K562 (cell line): Measurements from ENCODE around the gene DOCK1. TPM values are rescaled to one million over a fixed set of nuclear protein-coding genes. Genes with fewer than 3 reads are reported as not detected.

ENCODE experiments used
- ATAC-seq: fragments of 200-7000 bp; cut with Tn5 transposase; 3 replicates; pipeline ENCODE4 v1.9.1; 2020; ENCODE audit warnings: moderate library complexity
- BruUV-seq: library from RNA; stranded (reverse); fragments of 400-500 nt; replicated peaks from 2 replicates; lab custom pipeline; 2021; lab: Mats Ljungman, UMichigan
- CTCF ChIA-PET: fragments of 300-600 bp; formaldehyde crosslinking; extraction: SDS; loops from one replicate; lab custom pipeline; 2021; ENCODE audit warnings: low intra/inter-chr PET ratio; lab: Yijun Ruan, JAX
- POLR2A ChIA-PET: fragments of 300-600, 350-650 bp; sonication (Branson Sonifier 250); formaldehyde crosslinking; extraction: SDS; loops from one replicate; lab custom pipeline; 2021; ENCODE audit warnings: antibody characterized with exemption, inconsistent platforms; lab: Yijun Ruan, JAX
- DNase-seq, 4 experiments: peaks; one replicate each; pipeline versions ENCODE4 v3.0.0 to v3.0.0-alpha.2; 2011 to 2018; ENCODE audit warnings: low spot score in 3 of 4, mixed read lengths in 3 of 4; ENCODE audit errors: extremely low read depth in 1 of 4
- FAIRE-seq: peaks from 2 replicates; lab custom pipeline; 2011; peaks lifted over from hg19 to GRCh38; lab: Jason Lieb, UNC
- H2AFZ ChIP-seq: 2 replicates; pipeline ENCODE4 v1.6.0; 2011; ENCODE audit warnings: low read depth, low read length, control low read depth, inconsistent platforms
- H3K27ac ChIP-seq: fragments of 200-600 bp; 3 replicates; pipeline ENCODE4 v1.8.0; 2011; ENCODE audit warnings: low read depth, mild to moderate bottlenecking, control low read depth, inconsistent platforms, low read length, moderate library complexity, mixed read lengths; ENCODE audit errors: extremely low read depth
- H3K27me3 ChIP-seq, 2 experiments: fragments of 300-600 bp in 1 of 2; 2 replicates in 1 of 2; 3 replicates in 1 of 2; pipeline versions ENCODE4 v1.6.0 to v1.8.0; 2011; ENCODE audit warnings: inconsistent platforms in 2 of 2, low read length in 2 of 2, mild to moderate bottlenecking in 1 of 2, mixed read lengths in 1 of 2, moderate library complexity in 1 of 2; ENCODE audit not compliant: control insufficient read depth in 2 of 2, insufficient read depth in 2 of 2
- H3K36me3 ChIP-seq: fragments of 300-600 bp; 3 replicates; pipeline ENCODE4 v1.8.0; 2011; ENCODE audit warnings: mild to moderate bottlenecking, low read length, inconsistent platforms; ENCODE audit not compliant: control insufficient read depth, insufficient read depth
- H3K4me1 ChIP-seq, 2 experiments: fragments of 200-600 bp in 1 of 2; replicated peaks in 1 of 2; 2 replicates in 1 of 2; 3 replicates in 1 of 2; pipeline versions ENCODE4 v1.5.1 to v1.8.0; 2011; ENCODE audit warnings: inconsistent platforms in 2 of 2, low read length in 2 of 2, mild to moderate bottlenecking in 1 of 2, mixed read lengths in 1 of 2, moderate library complexity in 1 of 2; ENCODE audit not compliant: control insufficient read depth in 2 of 2, insufficient read depth in 2 of 2
- H3K4me2 ChIP-seq: 2 replicates; pipeline ENCODE4 v1.6.1; 2011; ENCODE audit warnings: low read length, control low read depth, inconsistent platforms, mixed read lengths; ENCODE audit not compliant: insufficient read depth
- H3K4me3 ChIP-seq: fragments of 200-600 bp; sonication (generic), shearing (Covaris generic); 2 replicates; pipeline ENCODE4 v1.5.1; 2016; ENCODE audit warnings: control low read depth, inconsistent platforms
- H3K79me2 ChIP-seq: fragments of 200-600 bp; 3 replicates; pipeline ENCODE4 v1.8.0; 2011; ENCODE audit warnings: low read length, inconsistent platforms; ENCODE audit not compliant: control insufficient read depth, insufficient read depth
- H3K9ac ChIP-seq, 2 experiments: 2 replicates each; pipeline versions ENCODE4 v1.6.0 to v1.6.1; 2011; ENCODE audit warnings: low read depth in 2 of 2, low read length in 2 of 2, control low read depth in 1 of 2, inconsistent platforms in 1 of 2, mild to moderate bottlenecking in 1 of 2, mixed read lengths in 1 of 2; ENCODE audit not compliant: insufficient read depth in 1 of 2
- H3K9me1 ChIP-seq: one replicate; pipeline ENCODE4 v1.6.0; 2011; ENCODE audit warnings: inconsistent platforms, mild to moderate bottlenecking, low read length, moderate library complexity; ENCODE audit not compliant: control insufficient read depth, insufficient read depth
- H3K9me3 ChIP-seq: replicated peaks from 2 replicates; pipeline ENCODE4 v1.5.1; 2011; ENCODE audit warnings: low read depth, low read length, inconsistent platforms; ENCODE audit not compliant: control insufficient read depth, insufficient read depth
- H4K20me1 ChIP-seq: replicated peaks from 2 replicates; pipeline ENCODE4 v1.6.1; 2011; ENCODE audit warnings: low read length, inconsistent platforms, mixed read lengths; ENCODE audit not compliant: control insufficient read depth, insufficient read depth
- DIDO1 ChIP-seq: fragments of 450-650 bp; IDR thresholded peaks from 2 replicates; pipeline ENCODE4 v1.6.1; 2016; ENCODE audit warnings: low read depth, missing biosample characterization, missing genetic modification characterization
- FOSL1 ChIP-seq: fragments of 200-800 bp; sonication (Bioruptor generic); conservative IDR thresholded peaks from 2 replicates; pipeline ENCODE4 v1.6.1; 2016; ENCODE audit warnings: missing genetic modification characterization, missing compliant biosample characterization
- FOXA1 ChIP-seq: fragments of 450-650 bp; IDR thresholded peaks from 2 replicates; pipeline ENCODE4 v1.6.1; 2016; ENCODE audit warnings: mild to moderate bottlenecking, borderline replicate concordance
- HDAC3 ChIP-seq: fragments of 450-650 bp; IDR thresholded peaks from 2 replicates; pipeline ENCODE4 v1.6.1; 2018; ENCODE audit warnings: borderline replicate concordance, mild to moderate bottlenecking, moderate library complexity; ENCODE audit not compliant: partially characterized antibody
- PHB2 ChIP-seq: fragments of 450-650 bp; IDR thresholded peaks from 2 replicates; pipeline ENCODE4 v1.6.1; 2017; ENCODE audit warnings: low read depth
- POU5F1 ChIP-seq: fragments of 150-350 bp; IDR thresholded peaks from 2 replicates; pipeline ENCODE4 v1.6.1; 2014; ENCODE audit warnings: borderline replicate concordance, low read length, low read depth, mild to moderate bottlenecking; ENCODE audit not compliant: partially characterized antibody
- THRB ChIP-seq: fragments of 450-650 bp; formaldehyde crosslinking; conservative IDR thresholded peaks from 2 replicates; pipeline ENCODE4 v1.4.0; 2022; ENCODE audit warnings: mild to moderate bottlenecking, missing genetic modification characterization
- ZNF146 ChIP-seq: IDR thresholded peaks from one replicate; pipeline ENCODE4 v1.6.1; 2018; ENCODE audit warnings: missing compliant biosample characterization; ENCODE audit not compliant: unreplicated experiment
- ZNF274 ChIP-seq: IDR thresholded peaks from 2 replicates; pipeline ENCODE4 v1.6.1; 2011; ENCODE audit warnings: low read depth, mild to moderate bottlenecking, low read length, moderate library complexity, borderline replicate concordance
- WGBS: fragments of 100-300 bp; shearing (Covaris generic); methylation state at CpG from one replicate; pipeline ENCODE4 v1.1.6; 2016; ENCODE audit warnings: low coverage, mixed read lengths; ENCODE audit not compliant: insufficient coverage; ENCODE audit errors: missing lambda C conversion rate; 5-methylcytosine and 5-hydroxymethylcytosine counted together
- in situ Hi-C: fragments of 300-500 bp; cut with MboI; formaldehyde crosslinking; loops from 4 replicates; pipeline ENCODE4 v1.15.0; 2018; ENCODE audit warnings: inconsistent platforms, mixed read lengths
- intact Hi-C: fragments of 100-400 bp; cut with micrococcal nuclease; formaldehyde crosslinking; loops from 2 replicates; pipeline ENCODE4 v1.14.2; 2022
- polyA plus RNA-seq, 8 experiments: library from polyadenylated mRNA; depleted of rRNA in 4 of 8; stranded (reverse) in 5 of 8; unstranded in 3 of 8; fragments of >200 nt; fragmentation: Nextera tagmentation in 2 of 8; fragmentation: Illumina TruSeq in 1 of 8; extraction: Ambion mirVana in 2 of 8; extraction: Trizol in 1 of 8; gene quantifications; 2 replicates each; pipeline versions ENCODE4 v1.2.1 to v1.2.3, GENCODE V29; 2011 to 2014; ENCODE audit warnings: inconsistent platforms in 1 of 8, missing spikeins in 1 of 8
- total RNA-seq, 7 experiments: library from RNA; depleted of rRNA in 6 of 7; stranded (reverse); fragments of >200 nt in 6 of 7; fragmentation: Illumina TruSeq in 2 of 7; extraction: Trizol in 2 of 7; gene quantifications; 2 replicates each; pipeline versions ENCODE4 v1.2.1 to v1.2.3, GENCODE V29; 2011 to 2021; ENCODE audit warnings: low replicate concordance in 1 of 7
- TF ChIP-seq, protein P1 (sequence below): fragments of 250-450 bp; sonication (Bioruptor Pico); IDR thresholded peaks from 2 replicates; pipeline ENCODE4 v1.4.0; 2020

The DOCK1 gene
- total and polyA plus RNA-seq, 9 of the 15 experiments (the other 6 are each of a cell fraction or from before 2014, with no cell fraction given): 0.31 TPM; not detected in 8

DNA sequence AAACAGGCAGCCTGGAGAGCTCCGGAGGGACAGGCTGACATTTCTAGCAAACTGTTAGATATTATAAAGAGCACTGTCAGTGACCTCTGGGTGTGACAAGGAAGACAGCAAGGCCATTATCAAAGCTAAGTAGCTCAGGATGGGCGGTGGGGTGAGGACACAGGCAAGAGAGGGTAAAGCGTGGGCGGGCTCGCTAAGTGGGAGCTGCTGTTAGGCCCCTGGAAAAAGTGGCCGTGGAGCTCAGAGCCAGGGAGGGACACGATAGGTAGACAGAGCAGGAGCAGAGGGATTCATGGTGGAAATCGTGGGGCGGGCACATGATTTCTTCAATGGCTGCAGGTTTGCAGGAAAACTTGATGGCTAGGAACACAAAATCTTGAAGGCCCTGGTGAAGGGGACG lies 592.5 kb downstream of the DOCK1 start (continued):
- TF ChIP-seq ZNF274: no peak
- no peak for TF ChIP-seq PHB2
- no peak for TF ChIP-seq HDAC3
- no peak for TF ChIP-seq POU5F1

- Histone ChIP-seq H3K27me3 (no peaks in the 10 kb centered on the region), H3K9me3 (no peaks in the 10 kb centered on the region), H3K27ac (no peak overlapping the region), H4K20me1 (no peaks in the 10 kb centered on the region), H3K4me3 (no peak overlapping the region), H3K4me2 (no peak overlapping the region), H3K9me1 (no peaks in the 10 kb centered on the region), H3K9ac (no peak overlapping the region), H3K79me2 (no peaks in the 10 kb centered on the region), H2AFZ (no peak overlapping the region), H3K4me1 (no peaks in the 10 kb centered on the region), H3K36me3 (no peaks in the 10 kb centered on the region)
- in situ Hi-C loops (no loop called here), intact Hi-C loops (no loop called here)
- BruUV-seq: no TSS peak
- ChIA-PET CTCF (no interaction called here), POLR2A (no interaction called here)
- ATAC-seq (no peak), DNase-seq (no peak), FAIRE-seq (no peak)
- TF ChIP-seq THRB (CRISPR knock-in tag): no peak
- TF ChIP-seq FOXA1: no peak
- TF ChIP-seq ZNF146 (CRISPR knock-in tag): no peak
- TF ChIP-seq FOSL1 (tag): no peak
- no peak for TF ChIP-seq DIDO1 (tag)
- TF ChIP-seq, protein P1, sequence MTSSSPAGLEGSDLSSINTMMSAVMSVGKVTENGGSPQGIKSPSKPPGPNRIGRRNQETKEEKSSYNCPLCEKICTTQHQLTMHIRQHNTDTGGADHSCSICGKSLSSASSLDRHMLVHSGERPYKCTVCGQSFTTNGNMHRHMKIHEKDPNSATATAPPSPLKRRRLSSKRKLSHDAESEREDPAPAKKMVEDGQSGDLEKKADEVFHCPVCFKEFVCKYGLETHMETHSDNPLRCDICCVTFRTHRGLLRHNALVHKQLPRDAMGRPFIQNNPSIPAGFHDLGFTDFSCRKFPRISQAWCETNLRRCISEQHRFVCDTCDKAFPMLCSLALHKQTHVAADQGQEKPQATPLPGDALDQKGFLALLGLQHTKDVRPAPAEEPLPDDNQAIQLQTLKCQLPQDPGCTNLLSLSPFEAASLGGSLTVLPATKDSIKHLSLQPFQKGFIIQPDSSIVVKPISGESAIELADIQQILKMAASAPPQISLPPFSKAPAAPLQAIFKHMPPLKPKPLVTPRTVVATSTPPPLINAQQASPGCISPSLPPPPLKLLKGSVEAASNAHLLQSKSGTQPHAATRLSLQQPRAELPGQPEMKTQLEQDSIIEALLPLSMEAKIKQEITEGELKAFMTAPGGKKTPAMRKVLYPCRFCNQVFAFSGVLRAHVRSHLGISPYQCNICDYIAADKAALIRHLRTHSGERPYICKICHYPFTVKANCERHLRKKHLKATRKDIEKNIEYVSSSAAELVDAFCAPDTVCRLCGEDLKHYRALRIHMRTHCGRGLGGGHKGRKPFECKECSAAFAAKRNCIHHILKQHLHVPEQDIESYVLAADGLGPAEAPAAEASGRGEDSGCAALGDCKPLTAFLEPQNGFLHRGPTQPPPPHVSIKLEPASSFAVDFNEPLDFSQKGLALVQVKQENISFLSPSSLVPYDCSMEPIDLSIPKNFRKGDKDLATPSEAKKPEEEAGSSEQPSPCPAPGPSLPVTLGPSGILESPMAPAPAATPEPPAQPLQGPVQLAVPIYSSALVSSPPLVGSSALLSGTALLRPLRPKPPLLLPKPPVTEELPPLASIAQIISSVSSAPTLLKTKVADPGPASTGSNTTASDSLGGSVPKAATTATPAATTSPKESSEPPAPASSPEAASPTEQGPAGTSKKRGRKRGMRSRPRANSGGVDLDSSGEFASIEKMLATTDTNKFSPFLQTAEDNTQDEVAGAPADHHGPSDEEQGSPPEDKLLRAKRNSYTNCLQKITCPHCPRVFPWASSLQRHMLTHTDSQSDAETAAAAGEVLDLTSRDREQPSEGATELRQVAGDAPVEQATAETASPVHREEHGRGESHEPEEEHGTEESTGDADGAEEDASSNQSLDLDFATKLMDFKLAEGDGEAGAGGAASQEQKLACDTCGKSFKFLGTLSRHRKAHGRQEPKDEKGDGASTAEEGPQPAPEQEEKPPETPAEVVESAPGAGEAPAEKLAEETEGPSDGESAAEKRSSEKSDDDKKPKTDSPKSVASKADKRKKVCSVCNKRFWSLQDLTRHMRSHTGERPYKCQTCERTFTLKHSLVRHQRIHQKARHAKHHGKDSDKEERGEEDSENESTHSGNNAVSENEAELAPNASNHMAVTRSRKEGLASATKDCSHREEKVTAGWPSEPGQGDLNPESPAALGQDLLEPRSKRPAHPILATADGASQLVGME (CRISPR knock-in tag): no peak
- WGBS: 3% methylated on average over 12 of the region's 14 CpGs
Measured at GRCh38 chr10:127498087-127498486, 592.9 kb downstream of the DOCK1 start.
